Activated T-helper 2 cell treated with anti-CD3 and anti-CD28 coated beads, Interferon-gamma antibody, Interleukin-2, Interleukin-4, amounts not matched to agents 10 μg/mL and 5 μg/mL and 100 μg/mL, durations not matched to agents 14 hours and 24 hours and 36 hours (primary cell): ENCODE measurements around the gene TULP3. TPM values are rescaled to one million over a fixed set of nuclear protein-coding genes. Genes with fewer than 3 reads are reported as not detected.

Source experiments
- total RNA-seq: library from RNA; stranded (reverse); gene quantifications from 2 replicates; pipeline ENCODE4 v1.2.3, GENCODE V29; 2022

The TULP3 gene
- total RNA-seq, 1 donor from 2014 or later, result 6.4 TPM

Other genes with a start within 250 kb of the TULP3 start
- 219 and 233 TPM in 2 replicates for gene FKBP4, start 95.9 kb upstream of the TULP3 start, total RNA-seq
- 43.4 and 46.4 TPM in 2 replicates for gene ITFG2, start 78.2 kb upstream of the TULP3 start, total RNA-seq
- gene NRIP2, start 55.9 kb upstream of the TULP3 start, total RNA-seq, result not detected in 2 replicates
- not detected in 2 replicates for gene TEX52, start 33.9 kb upstream of the TULP3 start, total RNA-seq
- gene FOXM1, start 13.7 kb upstream of the TULP3 start, total RNA-seq, result 74.8 and 79.3 TPM in 2 replicates
- gene RHNO1, start 13.7 kb upstream of the TULP3 start, total RNA-seq, result 46.5 and 51.1 TPM in 2 replicates
- 12.7 and 13.7 TPM in 2 replicates for gene TEAD4, start 68.5 kb downstream of the TULP3 start, total RNA-seq
- gene TSPAN9, start 186.5 kb downstream of the TULP3 start, total RNA-seq, result 0.18 and 0.48 TPM in 2 replicates